ENCODE results near the gene C3AR1.

C3AR1 gene

GRCh38 chr12:8011331-8011730, 54.8 kb downstream of the C3AR1 start:
- TF ChIP-seq POLR2AphosphoS5 (IDR thresholded peaks at IDR 0.05; ENCODE audit: low read depth) = no peak
- no peak for TF ChIP-seq SPI1 (IDR thresholded peaks at IDR 0.05; ENCODE audit: borderline replicate concordance, low read depth)
- TF ChIP-seq, protein P1, sequence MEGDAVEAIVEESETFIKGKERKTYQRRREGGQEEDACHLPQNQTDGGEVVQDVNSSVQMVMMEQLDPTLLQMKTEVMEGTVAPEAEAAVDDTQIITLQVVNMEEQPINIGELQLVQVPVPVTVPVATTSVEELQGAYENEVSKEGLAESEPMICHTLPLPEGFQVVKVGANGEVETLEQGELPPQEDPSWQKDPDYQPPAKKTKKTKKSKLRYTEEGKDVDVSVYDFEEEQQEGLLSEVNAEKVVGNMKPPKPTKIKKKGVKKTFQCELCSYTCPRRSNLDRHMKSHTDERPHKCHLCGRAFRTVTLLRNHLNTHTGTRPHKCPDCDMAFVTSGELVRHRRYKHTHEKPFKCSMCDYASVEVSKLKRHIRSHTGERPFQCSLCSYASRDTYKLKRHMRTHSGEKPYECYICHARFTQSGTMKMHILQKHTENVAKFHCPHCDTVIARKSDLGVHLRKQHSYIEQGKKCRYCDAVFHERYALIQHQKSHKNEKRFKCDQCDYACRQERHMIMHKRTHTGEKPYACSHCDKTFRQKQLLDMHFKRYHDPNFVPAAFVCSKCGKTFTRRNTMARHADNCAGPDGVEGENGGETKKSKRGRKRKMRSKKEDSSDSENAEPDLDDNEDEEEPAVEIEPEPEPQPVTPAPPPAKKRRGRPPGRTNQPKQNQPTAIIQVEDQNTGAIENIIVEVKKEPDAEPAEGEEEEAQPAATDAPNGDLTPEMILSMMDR (IDR thresholded peaks at IDR 0.05; ENCODE audit: insufficient read depth, low read length) = no peak
- TF ChIP-seq GABPA (IDR thresholded peaks at IDR 0.05; ENCODE audit: low read depth) = no peak
- TF ChIP-seq, protein P2, sequence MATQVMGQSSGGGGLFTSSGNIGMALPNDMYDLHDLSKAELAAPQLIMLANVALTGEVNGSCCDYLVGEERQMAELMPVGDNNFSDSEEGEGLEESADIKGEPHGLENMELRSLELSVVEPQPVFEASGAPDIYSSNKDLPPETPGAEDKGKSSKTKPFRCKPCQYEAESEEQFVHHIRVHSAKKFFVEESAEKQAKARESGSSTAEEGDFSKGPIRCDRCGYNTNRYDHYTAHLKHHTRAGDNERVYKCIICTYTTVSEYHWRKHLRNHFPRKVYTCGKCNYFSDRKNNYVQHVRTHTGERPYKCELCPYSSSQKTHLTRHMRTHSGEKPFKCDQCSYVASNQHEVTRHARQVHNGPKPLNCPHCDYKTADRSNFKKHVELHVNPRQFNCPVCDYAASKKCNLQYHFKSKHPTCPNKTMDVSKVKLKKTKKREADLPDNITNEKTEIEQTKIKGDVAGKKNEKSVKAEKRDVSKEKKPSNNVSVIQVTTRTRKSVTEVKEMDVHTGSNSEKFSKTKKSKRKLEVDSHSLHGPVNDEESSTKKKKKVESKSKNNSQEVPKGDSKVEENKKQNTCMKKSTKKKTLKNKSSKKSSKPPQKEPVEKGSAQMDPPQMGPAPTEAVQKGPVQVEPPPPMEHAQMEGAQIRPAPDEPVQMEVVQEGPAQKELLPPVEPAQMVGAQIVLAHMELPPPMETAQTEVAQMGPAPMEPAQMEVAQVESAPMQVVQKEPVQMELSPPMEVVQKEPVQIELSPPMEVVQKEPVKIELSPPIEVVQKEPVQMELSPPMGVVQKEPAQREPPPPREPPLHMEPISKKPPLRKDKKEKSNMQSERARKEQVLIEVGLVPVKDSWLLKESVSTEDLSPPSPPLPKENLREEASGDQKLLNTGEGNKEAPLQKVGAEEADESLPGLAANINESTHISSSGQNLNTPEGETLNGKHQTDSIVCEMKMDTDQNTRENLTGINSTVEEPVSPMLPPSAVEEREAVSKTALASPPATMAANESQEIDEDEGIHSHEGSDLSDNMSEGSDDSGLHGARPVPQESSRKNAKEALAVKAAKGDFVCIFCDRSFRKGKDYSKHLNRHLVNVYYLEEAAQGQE (IDR thresholded peaks at IDR 0.05; ENCODE audit: insufficient replicate concordance, low read depth) = no peak
- Histone ChIP-seq H3K27ac (replicated peaks) (no peak overlapping the region), H3K4me3 (replicated peaks; ENCODE audit: insufficient read depth, low read length) (no peak overlapping the region), H3K27me3 (ENCODE audit: insufficient read depth, poor library complexity, severe bottlenecking) (no peaks in the 10 kb centered on the region)
- no peak for DNase-seq (ENCODE audit: low read depth in 1 of 2, low spot score in 1 of 2)
